Mesodermal cell (in vitro differentiated cells): ENCODE results near the gene MPZL1.

Source experiments
- H3K27ac ChIP-seq: 2 replicates; pipeline ENCODE4 v1.7.0; 2013; ENCODE audit warnings: mild to moderate bottlenecking, low read depth, low read length, moderate library complexity; ENCODE audit not compliant: severe bottlenecking
- H3K36me3 ChIP-seq: 2 replicates; pipeline ENCODE4 v1.7.1; 2013; ENCODE audit warnings: mild to moderate bottlenecking, low read length, moderate library complexity; ENCODE audit not compliant: control insufficient read depth, insufficient read depth
- H3K4me1 ChIP-seq: one replicate; pipeline ENCODE4 v1.7.1; 2013; ENCODE audit warnings: mild to moderate bottlenecking, low read length; ENCODE audit not compliant: insufficient read depth, control insufficient read depth, poor library complexity, severe bottlenecking
- H3K4me3 ChIP-seq: 2 replicates; pipeline ENCODE4 v1.7.0; 2013; ENCODE audit warnings: low read length, control low read depth, mild to moderate bottlenecking; ENCODE audit not compliant: insufficient read depth, poor library complexity, severe bottlenecking; ENCODE audit errors: extremely low read depth
- H3K9me3 ChIP-seq: 2 replicates; pipeline ENCODE4 v1.7.1; 2013; ENCODE audit warnings: mild to moderate bottlenecking, low read length, moderate library complexity; ENCODE audit not compliant: control insufficient read depth
- WGBS, 2 experiments: methylation state at CpG; one replicate each; pipeline ENCODE4 v1.1.5; 2013; ENCODE audit warnings: missing lambda C conversion rate in 2 of 2; ENCODE audit not compliant: insufficient coverage in 2 of 2; 5-methylcytosine and 5-hydroxymethylcytosine counted together

Gene MPZL1

DNA sequence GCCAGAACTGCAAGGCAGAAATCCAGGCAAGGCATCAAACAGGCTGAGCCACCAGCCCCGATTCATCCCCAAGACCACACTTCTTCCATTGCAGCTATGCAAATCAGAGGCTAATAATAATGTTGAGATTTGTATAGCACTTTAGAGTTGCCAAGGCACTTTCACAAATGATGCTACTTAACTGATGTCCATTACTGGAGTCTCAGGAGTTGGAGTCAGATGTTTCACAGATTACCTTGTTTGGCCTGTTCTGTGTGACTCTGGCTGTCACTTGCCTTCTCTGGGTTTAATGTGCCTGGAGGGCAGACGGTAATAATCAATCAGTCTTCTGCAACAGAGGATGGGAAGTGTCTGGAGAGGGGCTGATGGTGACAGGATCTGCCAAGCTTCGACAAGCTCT, 40.8 kb upstream of the MPZL1 start:
- Histone ChIP-seq H3K4me1 (peaks cover 33% of the 10 kb centered on the region), H3K27ac (peak overlapping the region; percentile 58)
- WGBS, 2 experiments: 72 to 88% methylated on average over 2 of the region's 3 CpGs

DNA sequence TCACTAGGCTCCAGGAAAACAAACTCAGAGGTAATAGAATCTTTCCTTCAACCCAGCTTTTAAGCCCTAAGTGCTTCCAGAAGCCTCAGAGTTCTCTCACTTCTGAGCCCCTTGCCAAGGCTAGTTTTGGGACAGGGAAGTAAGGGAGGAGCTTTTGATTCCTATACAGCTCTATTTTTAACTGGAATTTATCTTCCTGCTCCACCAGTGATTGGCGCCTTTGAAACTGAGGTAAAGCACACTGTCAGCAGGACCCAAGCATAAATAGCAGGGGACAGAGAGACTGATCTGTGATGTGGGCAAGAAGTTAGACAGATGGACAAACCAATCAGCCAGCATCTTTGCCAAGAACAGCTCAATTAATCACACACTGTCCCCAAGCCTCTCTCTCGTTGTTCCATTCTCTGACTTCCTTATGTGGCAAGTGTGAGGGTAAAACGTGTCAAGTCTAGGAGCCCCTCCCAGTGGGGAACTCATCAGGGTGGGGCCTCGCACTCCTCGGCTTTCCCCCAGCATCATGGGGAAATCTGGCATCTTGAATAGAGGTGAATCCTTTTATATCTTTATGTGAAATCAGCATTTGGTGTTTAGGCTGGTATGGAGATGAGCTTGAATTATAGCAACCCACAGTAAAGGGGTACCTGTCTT, 40.2 kb upstream of the MPZL1 start:
- Histone ChIP-seq H3K4me1 (peaks cover 36% of the 10 kb centered on the region), H3K36me3 (peaks cover 8% of the 10 kb centered on the region), H3K27ac (peak overlapping the region; percentile 58), H3K9me3 (no peaks in the 10 kb centered on the region), H3K4me3 (no peak overlapping the region)
- 82 to 100% methylated on average over 2 of the region's 5 CpGs for WGBS, 2 experiments

More for the DNA sequence above, 40.8 kb upstream of the MPZL1 start:
- Histone ChIP-seq H3K9me3 (no peaks in the 10 kb centered on the region), H3K36me3 (peaks cover 4% of the 10 kb centered on the region), H3K4me3 (no peak overlapping the region)

DNA sequence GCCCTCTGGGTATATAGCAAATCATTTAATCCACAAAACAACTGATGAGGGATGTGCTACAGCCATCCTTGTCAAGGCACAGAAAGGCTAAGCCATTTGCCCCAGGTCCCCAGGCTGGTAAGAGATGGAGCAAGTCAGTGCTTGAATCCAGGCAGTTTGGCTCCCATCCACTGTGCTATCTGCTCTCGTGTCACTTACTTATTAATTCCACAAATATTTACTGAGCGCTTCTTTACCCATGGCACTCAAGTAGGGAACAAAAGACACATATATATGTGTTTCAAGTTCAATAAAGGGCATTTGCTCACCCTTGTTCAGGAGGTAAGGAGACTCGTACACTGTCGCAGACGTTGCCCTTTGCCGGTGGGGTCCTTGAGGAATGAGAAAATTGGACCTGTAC, 38.6 kb upstream of the MPZL1 start:
- Histone ChIP-seq H3K4me1 (peaks cover 36% of the 10 kb centered on the region), H3K9me3 (no peaks in the 10 kb centered on the region), H3K4me3 (no peak overlapping the region), H3K27ac (peak overlapping the region; percentile 70), H3K36me3 (peaks cover 10% of the 10 kb centered on the region)
- 86 to 91% methylated on average over 4 of the region's 6 CpGs for WGBS, 2 experiments

DNA sequence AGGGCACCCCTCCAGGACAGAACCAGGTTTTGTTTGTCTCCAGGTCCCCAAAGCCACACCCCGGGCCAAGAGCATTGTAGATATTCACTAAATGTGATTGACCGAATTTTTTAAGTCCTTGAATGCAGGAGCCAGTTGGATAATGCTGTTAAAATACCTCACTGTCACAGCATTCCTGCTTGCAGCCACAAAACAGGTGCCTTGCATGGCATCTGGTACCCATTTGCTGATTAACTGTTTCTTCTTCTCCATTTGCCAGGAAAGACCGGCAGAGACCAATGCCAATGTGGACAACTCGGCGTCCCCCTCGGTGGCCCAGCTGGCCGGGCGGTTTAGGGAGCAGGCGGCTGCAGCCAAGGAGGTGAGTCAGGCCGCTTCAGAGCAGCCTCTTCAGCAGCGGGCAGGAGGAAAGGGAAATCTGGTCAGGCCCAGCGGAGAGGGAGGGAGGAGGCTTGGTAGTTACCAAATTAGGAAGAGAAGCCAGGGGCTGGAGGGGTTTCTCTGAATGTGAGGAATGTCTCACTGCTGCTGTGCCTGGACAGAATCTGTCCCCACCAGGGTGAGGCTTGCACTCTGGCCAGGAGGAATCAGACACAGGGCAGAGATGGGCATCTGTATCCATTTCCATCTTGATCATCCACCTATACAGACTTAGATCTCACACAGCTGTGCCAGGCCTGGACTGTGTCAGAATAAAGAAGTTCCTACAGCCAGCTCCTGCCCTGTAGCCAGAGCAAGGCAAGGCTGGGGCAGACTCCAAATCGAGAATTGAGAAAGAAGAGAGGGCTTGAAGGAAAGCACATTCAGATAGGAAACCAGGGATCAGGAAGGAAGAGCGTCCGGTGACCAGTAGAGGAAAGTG, 37.9 kb upstream of the MPZL1 start:
- no peaks in the 10 kb centered on the region for H3K9me3 ChIP-seq
- H3K4me3 ChIP-seq: no peak overlapping the region
- peak overlapping the region; percentile 70 for H3K27ac ChIP-seq
- H3K36me3 ChIP-seq: peaks cover 10% of the 10 kb centered on the region
- 24 to 31% methylated on average over 10 to 12 of the region's 15 CpGs for WGBS, 2 experiments
- peaks cover 36% of the 10 kb centered on the region for H3K4me1 ChIP-seq

DNA sequence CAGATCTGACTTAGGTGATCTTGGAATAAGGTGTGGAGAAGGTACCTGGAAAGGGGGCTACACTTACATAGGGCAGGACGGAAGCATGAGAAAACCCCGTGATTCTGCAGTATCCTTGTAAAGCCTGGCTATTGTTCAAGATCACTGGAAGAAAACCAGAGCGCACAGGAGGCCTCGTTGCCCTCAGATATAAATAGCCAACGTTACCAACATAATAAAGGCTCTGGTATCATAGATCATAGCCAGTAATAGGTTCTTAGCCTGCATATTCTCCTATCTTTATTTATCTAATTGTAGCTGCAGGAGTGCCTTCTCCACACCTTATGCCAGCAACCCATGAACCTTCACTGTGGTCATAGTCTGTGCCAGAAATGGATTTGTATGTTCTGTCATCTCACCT, 35.9 kb upstream of the MPZL1 start:
- no peak overlapping the region for H3K27ac ChIP-seq
- H3K4me1 ChIP-seq: peaks cover 42% of the 10 kb centered on the region
- H3K4me3 ChIP-seq: no peak overlapping the region
- H3K36me3 ChIP-seq: peaks cover 9% of the 10 kb centered on the region
- no peaks in the 10 kb centered on the region for H3K9me3 ChIP-seq
- 88 to 93% methylated on average over 4 to 5 of the region's 5 CpGs for WGBS, 2 experiments

DNA sequence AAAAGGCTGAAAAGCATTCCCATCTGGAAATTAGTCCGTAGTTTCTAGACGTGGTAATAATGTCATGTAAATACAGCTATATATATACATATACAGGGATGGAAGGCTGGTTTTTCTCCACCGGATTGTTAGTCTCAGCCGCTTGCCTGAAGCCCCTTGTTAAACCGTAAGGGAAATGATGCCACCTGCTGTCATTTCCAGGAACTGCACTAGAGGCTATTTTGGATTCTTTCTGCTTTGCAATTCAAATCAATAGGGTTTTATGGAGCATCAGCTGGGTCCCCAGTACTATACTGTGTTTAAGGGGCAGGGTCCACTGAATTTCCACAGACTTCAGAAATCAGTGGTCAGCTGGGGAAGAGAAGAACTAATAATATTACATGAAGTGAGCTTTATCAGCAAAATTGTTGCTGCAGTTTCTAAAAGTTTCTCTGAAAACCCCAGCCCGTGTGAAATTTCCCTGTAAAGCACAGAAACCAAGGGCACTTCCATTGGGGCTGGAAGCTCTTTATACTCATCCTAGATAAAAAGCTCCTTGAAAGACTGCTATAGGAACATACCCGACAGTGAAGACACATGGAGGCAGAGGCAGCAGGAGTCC, 33.8 kb upstream of the MPZL1 start:
- H3K36me3 ChIP-seq: peaks cover 16% of the 10 kb centered on the region
- no peak overlapping the region for H3K4me3 ChIP-seq
- peaks cover 34% of the 10 kb centered on the region for H3K4me1 ChIP-seq
- no peaks in the 10 kb centered on the region for H3K9me3 ChIP-seq
- 38 to 67% methylated on average over 3 to 5 of the region's 7 CpGs for WGBS, 2 experiments
- H3K27ac ChIP-seq: no peak overlapping the region

DNA sequence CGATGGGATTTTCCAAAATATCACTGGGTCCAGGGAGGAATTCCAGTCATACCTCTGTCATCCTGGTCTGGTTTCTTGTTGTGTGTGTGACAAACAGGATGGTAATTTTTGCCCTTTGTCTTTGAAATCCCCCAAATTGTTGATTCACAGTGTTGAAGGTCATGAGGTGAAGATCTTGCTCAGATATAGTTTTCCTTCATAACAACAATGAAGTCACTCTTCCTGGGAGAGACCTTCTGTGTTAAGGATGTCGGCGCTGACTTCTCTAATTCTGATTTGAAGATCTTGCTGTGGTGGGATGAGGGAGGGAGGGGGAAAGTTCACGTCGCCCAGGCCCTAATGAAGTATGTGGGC, 32.2 kb upstream of the MPZL1 start:
- Histone ChIP-seq H3K27ac (no peak overlapping the region), H3K36me3 (peaks cover 24% of the 10 kb centered on the region), H3K4me1 (peaks cover 21% of the 10 kb centered on the region), H3K4me3 (no peak overlapping the region), H3K9me3 (no peaks in the 10 kb centered on the region)
- WGBS, 2 experiments: 53 to 100% methylated on average over 1 to 2 of the region's 5 CpGs

DNA sequence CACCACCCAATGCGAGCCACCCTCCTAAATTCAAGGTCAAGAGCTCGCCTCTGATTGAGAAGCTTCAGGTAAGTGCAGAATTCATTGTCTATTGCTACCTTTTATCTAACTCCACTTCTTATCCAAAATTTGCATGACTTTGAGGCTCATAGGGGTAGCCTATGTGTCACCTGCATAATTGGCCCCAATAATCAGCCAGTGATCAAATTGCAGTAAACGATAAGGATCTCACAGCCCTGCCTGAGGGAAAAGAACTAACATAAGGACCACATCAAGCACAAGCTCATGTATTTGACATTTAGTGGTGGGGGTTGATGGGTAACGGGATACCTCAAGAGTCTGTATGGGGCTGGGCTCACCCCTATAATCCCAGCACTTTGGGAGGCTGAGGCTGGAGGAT, 31.7 kb upstream of the MPZL1 start:
- peaks cover 29% of the 10 kb centered on the region for H3K36me3 ChIP-seq
- no peak overlapping the region for H3K27ac ChIP-seq
- no peaks in the 10 kb centered on the region for H3K9me3 ChIP-seq
- WGBS, 2 experiments: 92 to 94% methylated on average over 2 of the region's 4 CpGs
- no peak overlapping the region for H3K4me3 ChIP-seq
- H3K4me1 ChIP-seq: peaks cover 16% of the 10 kb centered on the region

DNA sequence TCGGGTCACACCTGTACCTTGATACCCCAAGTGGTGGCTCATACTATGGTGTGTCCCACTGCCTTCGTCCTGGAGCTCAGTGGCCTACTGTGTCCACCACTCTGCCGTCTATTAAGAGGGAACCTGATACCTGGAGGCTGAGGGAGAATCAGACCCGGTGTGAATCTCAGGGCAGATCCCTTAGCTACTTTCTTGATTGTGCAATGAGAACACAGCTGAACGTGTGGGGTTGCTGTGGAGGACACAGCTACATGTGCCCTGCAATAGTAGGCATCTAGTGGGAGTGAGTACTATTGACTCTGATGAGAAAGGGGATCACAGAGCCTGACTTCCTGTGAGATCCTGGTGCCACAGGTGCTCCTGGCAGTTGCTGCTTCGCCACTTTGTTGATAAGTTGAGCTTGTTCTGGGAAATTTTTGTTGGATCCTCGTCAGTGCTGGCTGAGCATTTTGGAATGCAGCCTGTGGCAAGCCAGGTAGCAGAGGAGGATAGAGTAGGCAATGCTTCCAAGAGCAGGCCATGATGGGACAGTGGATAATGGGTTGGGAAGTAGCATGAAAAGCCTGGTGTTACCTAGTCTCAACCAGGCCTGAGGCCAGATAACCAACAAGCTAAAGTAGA, 28.2 kb upstream of the MPZL1 start:
- H3K27ac ChIP-seq: no peak overlapping the region
- H3K9me3 ChIP-seq: no peaks in the 10 kb centered on the region
- H3K36me3 ChIP-seq: peaks cover 48% of the 10 kb centered on the region
- peaks cover 6% of the 10 kb centered on the region for H3K4me1 ChIP-seq
- no peak overlapping the region for H3K4me3 ChIP-seq
- 94 to 100% methylated on average over 7 of the region's 7 CpGs for WGBS, 2 experiments

DNA sequence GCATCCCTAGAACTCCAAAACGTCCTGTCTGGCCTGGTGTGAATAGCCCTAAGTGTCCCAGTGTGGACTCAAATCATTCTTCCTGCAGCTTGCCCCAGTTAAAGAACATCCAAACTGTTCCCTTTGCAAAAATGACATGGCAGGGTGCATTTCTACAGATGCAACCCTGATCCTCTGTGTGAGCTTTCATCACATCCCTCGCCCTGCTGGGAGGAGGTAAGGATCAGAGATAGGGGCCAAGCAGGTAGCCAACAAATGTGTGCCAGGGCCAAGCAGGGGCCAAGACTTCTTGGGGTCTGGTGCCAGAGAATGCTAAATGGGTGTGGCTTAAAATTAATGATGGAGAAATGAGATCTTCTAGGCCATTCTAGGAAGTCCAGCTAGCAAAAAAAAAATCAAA, 27.1 kb upstream of the MPZL1 start:
- H3K27ac ChIP-seq: no peak overlapping the region
- 94 to 97% methylated on average over 2 of the region's 2 CpGs for WGBS, 2 experiments
- H3K9me3 ChIP-seq: no peaks in the 10 kb centered on the region
- H3K4me3 ChIP-seq: no peak overlapping the region
- H3K36me3 ChIP-seq: peaks cover 58% of the 10 kb centered on the region
- peaks cover 2% of the 10 kb centered on the region for H3K4me1 ChIP-seq
